Measurements from ENCODE around the gene POP4. TPM values are rescaled to one million over a fixed set of nuclear protein-coding genes. Genes with fewer than 3 reads are reported as not detected.

The POP4 gene
- total RNA-seq, 1 donor from 2014 or later, result 60.6 TPM

DNA sequence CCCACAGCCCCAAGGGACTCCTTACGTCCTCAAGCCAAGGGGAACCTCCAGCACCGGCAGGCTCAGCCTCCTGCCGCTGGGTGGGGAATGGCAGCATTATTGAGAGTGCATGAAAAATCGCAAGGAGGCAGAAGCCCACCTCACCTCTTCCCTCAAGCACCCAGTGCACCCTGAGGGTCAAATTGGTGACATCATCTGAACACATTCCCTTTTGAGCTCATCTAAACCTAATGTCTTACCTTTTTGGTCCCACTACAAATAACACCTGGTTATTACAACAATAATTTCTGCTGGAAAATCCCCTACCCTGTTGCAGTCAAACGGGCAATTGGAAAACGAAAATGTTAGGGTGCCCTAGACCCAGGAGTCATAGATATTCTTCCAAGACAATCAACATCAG, 12.2 kb upstream of the POP4 start:
- no peak for FAIRE-seq
- no peaks in the 10 kb centered on the region for H4K20me1 ChIP-seq (ENCODE audit: insufficient read depth, low read length)
- no peak overlapping the region for H3K4me2 ChIP-seq (ENCODE audit: low read length)
- Mint-ChIP-seq H3K27me3 (ENCODE audit: low read depth, unreplicated experiment) (peaks cover 60% of the 10 kb centered on the region), H3K4me3 (ENCODE audit: unreplicated experiment) (no peak overlapping the region), H3K9me3 (ENCODE audit: unreplicated experiment) (peaks cover 11% of the 10 kb centered on the region), H3K36me3 (ENCODE audit: low read depth, unreplicated experiment) (no peaks in the 10 kb centered on the region), H3K27ac (ENCODE audit: unreplicated experiment) (no peak overlapping the region), H3K4me1 (ENCODE audit: low read depth, unreplicated experiment) (no peaks in the 10 kb centered on the region)
- peaks cover 6% of the 10 kb centered on the region for H3K27me3 ChIP-seq (ENCODE audit: insufficient read depth, low read length)
- H3K36me3 ChIP-seq (ENCODE audit: insufficient read depth, low read length), result no peaks in the 10 kb centered on the region
- TF ChIP-seq, protein P1, sequence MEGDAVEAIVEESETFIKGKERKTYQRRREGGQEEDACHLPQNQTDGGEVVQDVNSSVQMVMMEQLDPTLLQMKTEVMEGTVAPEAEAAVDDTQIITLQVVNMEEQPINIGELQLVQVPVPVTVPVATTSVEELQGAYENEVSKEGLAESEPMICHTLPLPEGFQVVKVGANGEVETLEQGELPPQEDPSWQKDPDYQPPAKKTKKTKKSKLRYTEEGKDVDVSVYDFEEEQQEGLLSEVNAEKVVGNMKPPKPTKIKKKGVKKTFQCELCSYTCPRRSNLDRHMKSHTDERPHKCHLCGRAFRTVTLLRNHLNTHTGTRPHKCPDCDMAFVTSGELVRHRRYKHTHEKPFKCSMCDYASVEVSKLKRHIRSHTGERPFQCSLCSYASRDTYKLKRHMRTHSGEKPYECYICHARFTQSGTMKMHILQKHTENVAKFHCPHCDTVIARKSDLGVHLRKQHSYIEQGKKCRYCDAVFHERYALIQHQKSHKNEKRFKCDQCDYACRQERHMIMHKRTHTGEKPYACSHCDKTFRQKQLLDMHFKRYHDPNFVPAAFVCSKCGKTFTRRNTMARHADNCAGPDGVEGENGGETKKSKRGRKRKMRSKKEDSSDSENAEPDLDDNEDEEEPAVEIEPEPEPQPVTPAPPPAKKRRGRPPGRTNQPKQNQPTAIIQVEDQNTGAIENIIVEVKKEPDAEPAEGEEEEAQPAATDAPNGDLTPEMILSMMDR (IDR thresholded peaks at IDR 0.05; ENCODE audit: insufficient read depth, low read depth, low read length), result no peak
- no peak for TF ChIP-seq EZH2 (IDR thresholded peaks at IDR 0.05; ENCODE audit: insufficient read depth, low read length)
- H3K9me3 ChIP-seq (ENCODE audit: insufficient read depth, low read depth, low read length), result no peaks in the 10 kb centered on the region
- H3K9ac ChIP-seq (ENCODE audit: low read length), result no peak overlapping the region
- H3K4me1 ChIP-seq (ENCODE audit: insufficient read depth, low read length), result no peaks in the 10 kb centered on the region
- no peak for DNase-seq (ENCODE audit: low read depth)
- no peak overlapping the region for H2AFZ ChIP-seq (ENCODE audit: low read depth, low read length)
- no peak overlapping the region for H3K27ac ChIP-seq (ENCODE audit: low read depth, low read length)
- H3K79me2 ChIP-seq (ENCODE audit: insufficient read depth, low read length), result no peaks in the 10 kb centered on the region
- H3K4me3 ChIP-seq (ENCODE audit: insufficient read depth, low read depth, low read length), result no peak overlapping the region

DNA sequence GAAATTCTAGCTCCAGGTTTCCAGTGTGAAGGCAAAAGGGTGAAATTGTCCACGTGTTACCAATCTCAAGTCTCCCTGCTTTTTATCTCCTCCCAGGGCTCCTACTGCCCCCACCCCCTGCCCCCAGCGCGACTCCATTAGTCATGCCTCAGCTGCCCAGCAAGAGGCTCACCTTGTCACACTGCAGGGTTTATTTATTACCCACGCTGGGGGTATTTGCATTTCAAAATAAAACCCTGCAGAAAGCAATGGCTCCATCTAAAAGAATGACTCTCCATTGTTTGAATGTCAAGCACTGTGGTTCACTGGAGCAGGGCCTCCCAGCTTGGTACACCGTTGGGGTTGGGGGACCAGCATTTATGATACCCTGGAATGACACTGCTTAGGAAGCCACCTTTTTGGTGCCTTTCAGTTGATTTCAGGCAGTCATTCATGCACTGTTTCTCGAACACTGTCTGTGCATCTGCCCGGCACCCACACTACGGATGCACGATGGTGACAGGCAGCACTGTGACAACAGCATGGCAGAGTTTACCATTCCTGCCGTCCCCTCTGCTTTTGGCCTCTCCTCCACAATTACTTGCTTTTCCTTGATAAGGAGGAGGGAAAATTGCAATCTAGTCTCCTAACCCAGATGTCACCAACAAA, 9.9 kb upstream of the POP4 start:
- DNase-seq (ENCODE audit: low read depth), result no peak
- H3K4me1 Mint-ChIP-seq (ENCODE audit: low read depth, unreplicated experiment), result no peaks in the 10 kb centered on the region
- H3K9me3 Mint-ChIP-seq (ENCODE audit: unreplicated experiment), result no peaks in the 10 kb centered on the region
- Histone ChIP-seq H4K20me1 (ENCODE audit: insufficient read depth, low read length) (no peaks in the 10 kb centered on the region), H3K27me3 (ENCODE audit: insufficient read depth, low read length) (peaks cover 5% of the 10 kb centered on the region), H3K4me1 (ENCODE audit: insufficient read depth, low read length) (no peaks in the 10 kb centered on the region), H3K4me3 (ENCODE audit: insufficient read depth, low read depth, low read length) (no peak overlapping the region), H3K27ac (ENCODE audit: low read depth, low read length) (no peak overlapping the region), H2AFZ (ENCODE audit: low read depth, low read length) (no peak overlapping the region), H3K4me2 (ENCODE audit: low read length) (no peak overlapping the region), H3K9ac (ENCODE audit: low read length) (no peak overlapping the region), H3K36me3 (ENCODE audit: insufficient read depth, low read length) (no peaks in the 10 kb centered on the region), H3K9me3 (ENCODE audit: insufficient read depth, low read depth, low read length) (no peaks in the 10 kb centered on the region), H3K79me2 (ENCODE audit: insufficient read depth, low read length) (no peaks in the 10 kb centered on the region)
- no peak overlapping the region for H3K4me3 Mint-ChIP-seq (ENCODE audit: unreplicated experiment)
- peaks cover 43% of the 10 kb centered on the region for H3K27me3 Mint-ChIP-seq (ENCODE audit: low read depth, unreplicated experiment)
- no peak overlapping the region for H3K27ac Mint-ChIP-seq (ENCODE audit: unreplicated experiment)
- H3K36me3 Mint-ChIP-seq (ENCODE audit: low read depth, unreplicated experiment), result no peaks in the 10 kb centered on the region
- no peak for TF ChIP-seq EZH2 (IDR thresholded peaks at IDR 0.05; ENCODE audit: insufficient read depth, low read length)
- TF ChIP-seq, protein P1 (IDR thresholded peaks at IDR 0.05; ENCODE audit: insufficient read depth, low read depth, low read length), result no peak
- FAIRE-seq, result no peak

DNA sequence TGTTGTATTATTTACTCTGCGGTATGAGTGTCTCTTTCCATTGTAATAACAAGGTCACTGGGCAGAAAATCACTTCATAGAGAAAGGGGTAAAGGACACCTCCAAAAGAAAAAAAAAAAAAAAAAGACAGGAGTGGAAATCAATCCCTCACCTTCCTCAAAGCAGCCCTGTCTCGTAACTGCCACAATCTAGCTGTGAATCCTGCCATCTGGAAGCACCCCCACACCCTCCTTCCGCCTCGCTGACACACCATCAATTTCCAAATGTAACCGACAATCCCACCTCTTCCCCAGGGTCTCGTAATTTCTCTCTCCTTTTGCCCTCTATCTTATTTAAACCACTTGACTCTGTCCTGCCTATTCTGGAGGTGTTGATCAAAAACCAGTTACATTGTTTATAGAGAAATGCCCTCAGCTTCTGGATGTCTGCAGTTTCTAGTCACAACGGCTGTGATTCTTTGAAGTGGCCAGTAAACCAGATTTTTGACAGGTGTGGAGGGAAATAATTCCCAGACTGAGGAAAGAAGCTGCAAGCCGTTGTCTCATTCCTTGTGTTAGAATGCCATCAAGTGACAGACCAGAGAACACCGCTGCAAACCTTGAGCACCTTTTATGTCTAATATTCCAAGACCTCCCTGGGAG, 9.1 kb upstream of the POP4 start:
- H3K4me3 ChIP-seq (ENCODE audit: insufficient read depth, low read depth, low read length), result no peak overlapping the region
- H3K36me3 Mint-ChIP-seq (ENCODE audit: low read depth, unreplicated experiment), result no peaks in the 10 kb centered on the region
- H3K79me2 ChIP-seq (ENCODE audit: insufficient read depth, low read length), result no peaks in the 10 kb centered on the region
- no peak overlapping the region for H2AFZ ChIP-seq (ENCODE audit: low read depth, low read length)
- no peaks in the 10 kb centered on the region for H3K4me1 ChIP-seq (ENCODE audit: insufficient read depth, low read length)
- H3K9me3 ChIP-seq (ENCODE audit: insufficient read depth, low read depth, low read length), result no peaks in the 10 kb centered on the region
- no peak overlapping the region for H3K4me2 ChIP-seq (ENCODE audit: low read length)
- peak; percentile 4 for DNase-seq (ENCODE audit: low read depth)
- no peaks in the 10 kb centered on the region for H3K4me1 Mint-ChIP-seq (ENCODE audit: low read depth, unreplicated experiment)
- FAIRE-seq, result no peak
- H3K36me3 ChIP-seq (ENCODE audit: insufficient read depth, low read length), result no peaks in the 10 kb centered on the region
- no peak overlapping the region for H3K27ac ChIP-seq (ENCODE audit: low read depth, low read length)
- H3K9me3 Mint-ChIP-seq (ENCODE audit: unreplicated experiment), result no peaks in the 10 kb centered on the region
- H3K27ac Mint-ChIP-seq (ENCODE audit: unreplicated experiment), result no peak overlapping the region
- H3K4me3 Mint-ChIP-seq (ENCODE audit: unreplicated experiment), result no peak overlapping the region
- peaks cover 35% of the 10 kb centered on the region for H3K27me3 Mint-ChIP-seq (ENCODE audit: low read depth, unreplicated experiment)
- H4K20me1 ChIP-seq (ENCODE audit: insufficient read depth, low read length), result no peaks in the 10 kb centered on the region
- TF ChIP-seq EZH2 (IDR thresholded peaks at IDR 0.05; ENCODE audit: insufficient read depth, low read length), result no peak
- TF ChIP-seq, protein P1 (IDR thresholded peaks at IDR 0.05; ENCODE audit: insufficient read depth, low read depth, low read length), result peak; percentile 43
- peaks cover 5% of the 10 kb centered on the region for H3K27me3 ChIP-seq (ENCODE audit: insufficient read depth, low read length)
- H3K9ac ChIP-seq (ENCODE audit: low read length), result no peak overlapping the region
